Measurements from ENCODE around the gene KLHL5. TPM values are rescaled to one million over a fixed set of nuclear protein-coding genes. Genes with fewer than 3 reads are reported as not detected.
"Not testable (repeated sequence)": the region's sequence is repeated elsewhere in the genome, so short reads cannot be mapped to it uniquely, and the experiment has no call there.

Gene KLHL5
- 30.4 TPM for total RNA-seq

- DNase-seq (ENCODE audit: low spot score) (no peak), ATAC-seq (no peak)
These were observed at the start of gene KLHL5 for GRCh38 chr4:39062094-39062769. TSS of gene KLHL5 (plus strand) at chr4:39062232. CDS start at chr4:39062653, 421 bp downstream.

- ATAC-seq (no peak), DNase-seq (ENCODE audit: low spot score) (no peak)
These were observed 48.0 kb upstream of the KLHL5 start for GRCh38 chr4:39014028-39014427.

GRCh38 chr4:39020130-39020529 lies 41.9 kb upstream of the KLHL5 start:
- DNase-seq (ENCODE audit: low spot score) (no peak), ATAC-seq (no peak)

- ATAC-seq: no peak
These were observed 40.4 kb upstream of the KLHL5 start for GRCh38 chr4:39021631-39022030.

GRCh38 chr4:39022241-39022640 lies 39.8 kb upstream of the KLHL5 start:
- DNase-seq (ENCODE audit: low spot score) (no peak), ATAC-seq (no peak)

More at GRCh38 chr4:39021631-39022030, 40.4 kb upstream of the KLHL5 start:
- no peak for DNase-seq (ENCODE audit: low spot score)

GRCh38 chr4:39023059-39023458 lies 39.0 kb upstream of the KLHL5 start:
- no peak for ATAC-seq
- DNase-seq (ENCODE audit: low spot score): no peak

- no peak for ATAC-seq
These were observed 37.6 kb upstream of the KLHL5 start for GRCh38 chr4:39024311-39024865.

GRCh38 chr4:39025552-39026085 lies 36.4 kb upstream of the KLHL5 start:
- ATAC-seq (no peak), DNase-seq (ENCODE audit: low spot score) (no peak)

More at GRCh38 chr4:39024311-39024865, 37.6 kb upstream of the KLHL5 start:
- DNase-seq (ENCODE audit: low spot score): no peak

- no peak for ATAC-seq
- DNase-seq (ENCODE audit: low spot score): no peak
These were observed 35.9 kb upstream of the KLHL5 start for GRCh38 chr4:39026096-39026495.

- DNase-seq (ENCODE audit: low spot score) (no peak), ATAC-seq (no peak)
These were observed 32.0 kb upstream of the KLHL5 start for GRCh38 chr4:39029752-39030694.

GRCh38 chr4:39030725-39031124 lies 31.3 kb upstream of the KLHL5 start:
- DNase-seq (ENCODE audit: low spot score): no peak
- ATAC-seq: no peak

- not testable (repeated sequence) for DNase-seq (ENCODE audit: low spot score); ATAC-seq
These were observed 30.4 kb upstream of the KLHL5 start for GRCh38 chr4:39031590-39032020.

GRCh38 chr4:39032218-39033085 lies 29.6 kb upstream of the KLHL5 start, which contains the start of gene TMEM156:
TSS of gene TMEM156 (minus strand) at chr4:39032409. CDS start at chr4:39032313, 96 bp downstream.
- DNase-seq (ENCODE audit: low spot score) (no peak), ATAC-seq (peak; percentile 50)

GRCh38 chr4:39036172-39036571 lies 25.9 kb upstream of the KLHL5 start:
- no peak for DNase-seq (ENCODE audit: low spot score)
- no peak for ATAC-seq

GRCh38 chr4:39037491-39037825 lies 24.6 kb upstream of the KLHL5 start:
- DNase-seq (ENCODE audit: low spot score): no peak
- ATAC-seq: no peak

- no peak for DNase-seq (ENCODE audit: low spot score)
- no peak for ATAC-seq
These were observed 24.1 kb upstream of the KLHL5 start for GRCh38 chr4:39037941-39038340.

GRCh38 chr4:39039108-39039507 lies 22.9 kb upstream of the KLHL5 start:
- no peak for ATAC-seq
- DNase-seq (ENCODE audit: low spot score): no peak

GRCh38 chr4:39042366-39042765 lies 19.7 kb upstream of the KLHL5 start:
- no peak for DNase-seq (ENCODE audit: low spot score)
- ATAC-seq: no peak

GRCh38 chr4:39043058-39043860 lies 18.8 kb upstream of the KLHL5 start:
- ATAC-seq (no peak), DNase-seq (ENCODE audit: low spot score) (no peak)

All from left lobe of liver (tissue), 2 donors.